HCT116 (cell line): ENCODE results near the gene MLC1. TPM values are rescaled to one million over a fixed set of nuclear protein-coding genes. Genes with fewer than 3 reads are reported as not detected.

ENCODE experiments used
- ATAC-seq: fragments of 200-7000 bp; cut with Tn5 transposase; 2 replicates; pipeline ENCODE4 v1.9.1; 2020; ENCODE audit warnings: mild to moderate bottlenecking, moderate library complexity
- BruUV-seq: library from RNA; stranded (reverse); fragments of 400-500 nt; replicated peaks from 2 replicates; lab custom pipeline; 2021; lab: Mats Ljungman, UMichigan
- CTCF ChIA-PET: fragments of 300-600 bp; sonication (Branson Sonifier 250); formaldehyde crosslinking; loops from one replicate; lab custom pipeline; 2021; ENCODE audit warnings: antibody characterized with exemption; lab: Charles Lee
- POLR2A ChIA-PET: fragments of 300-600, 350-600 bp; sonication (Branson Sonifier 250); formaldehyde crosslinking; loops from one replicate; lab custom pipeline; 2021; ENCODE audit warnings: antibody characterized with exemption; lab: Charles Lee
- RAD21 ChIA-PET, 2 experiments: fragments of 300-600 bp; sonication (Branson Sonifier 250); formaldehyde crosslinking; loops; one replicate each; lab custom pipeline; 2023; ENCODE audit warnings: low total read pairs in 2 of 2; ENCODE audit not compliant: uncharacterized antibody in 2 of 2, unreplicated experiment in 2 of 2, low non-redundant PET in 1 of 2; lab: Charles Lee
- DNase-seq: peaks from one replicate; pipeline ENCODE4 v3.0.0-alpha.2; 2010; ENCODE audit warnings: low read depth, low spot score
- H2AFZ ChIP-seq: fragments of 200-600 bp; shearing (Covaris generic), sonication (generic); 2 replicates; pipeline ENCODE4 v1.6.1; 2017; ENCODE audit warnings: low read depth, mixed run types, mixed read lengths, antibody characterized with exemption, low read length; ENCODE audit not compliant: poor library complexity, severe bottlenecking
- H3K27ac ChIP-seq: 2 replicates; pipeline ENCODE4 v1.5.1; 2012; ENCODE audit warnings: low read depth, low read length
- H3K27me3 ChIP-seq: fragments of 200-600 bp; sonication (generic); 2 replicates; pipeline ENCODE4 v1.6.1; 2016; ENCODE audit warnings: mixed run types, low read length, mixed read lengths; ENCODE audit not compliant: insufficient read depth
- H3K36me3 ChIP-seq, 2 experiments: fragments of 200-500 bp in 1 of 2; fragments of 200-600 bp in 1 of 2; sonication (Bioruptor generic) in 1 of 2; sonication (generic) in 1 of 2; 2 replicates each; pipeline versions ENCODE4 v1.5.1 to v1.6.1; 2014 to 2016; ENCODE audit warnings: low read length in 2 of 2, inconsistent platforms in 1 of 2, mixed read lengths in 1 of 2, mixed run types in 1 of 2; ENCODE audit not compliant: insufficient read depth in 2 of 2, control insufficient read depth in 1 of 2
- H3K4me1 ChIP-seq, 2 experiments: fragments of 200-600 bp in 1 of 2; sonication (generic) in 1 of 2; 2 replicates each; pipeline versions ENCODE4 v1.5.1 to v1.6.1; 2012 to 2017; ENCODE audit warnings: low read length in 2 of 2, inconsistent platforms in 1 of 2, mild to moderate bottlenecking in 1 of 2, mixed read lengths in 1 of 2, mixed run types in 1 of 2, moderate library complexity in 1 of 2; ENCODE audit not compliant: insufficient read depth in 2 of 2, control insufficient read depth in 1 of 2
- H3K4me2 ChIP-seq: fragments of 200-600 bp; sonication (generic); 2 replicates; pipeline ENCODE4 v1.6.1; 2017; ENCODE audit warnings: mixed run types, low read length, mixed read lengths
- H3K4me3 ChIP-seq, 2 experiments: fragments of 200-600 bp in 1 of 2; sonication (generic) in 1 of 2; replicated peaks in 1 of 2; 2 replicates each; pipeline ENCODE4 v1.5.1; 2011 to 2016; ENCODE audit warnings: low read length in 2 of 2, control low read depth in 1 of 2, low read depth in 1 of 2, mild to moderate bottlenecking in 1 of 2, mixed read lengths in 1 of 2, mixed run types in 1 of 2
- H3K79me2 ChIP-seq: fragments of 200-600 bp; sonication (generic); 2 replicates; pipeline ENCODE4 v1.6.1; 2017; ENCODE audit warnings: mild to moderate bottlenecking, mixed run types, low read length, moderate library complexity, mixed read lengths; ENCODE audit not compliant: insufficient read depth
- H3K9ac ChIP-seq: fragments of 200-600 bp; sonication (generic); 2 replicates; pipeline ENCODE4 v1.6.1; 2016; ENCODE audit warnings: low read length, mixed read lengths
- H3K9me2 ChIP-seq: fragments of 200-600 bp; sonication (generic), shearing (Covaris generic); 2 replicates; pipeline ENCODE4 v1.6.1; 2017; ENCODE audit warnings: mixed run types, mild to moderate bottlenecking, moderate library complexity; ENCODE audit not compliant: insufficient read depth
- H3K9me3 ChIP-seq, 2 experiments: fragments of 200-500 bp in 1 of 2; fragments of 200-600 bp in 1 of 2; sonication (Bioruptor generic) in 1 of 2; sonication (generic) in 1 of 2; 2 replicates each; pipeline ENCODE4 v1.6.1; 2014 to 2017; ENCODE audit warnings: low read length in 2 of 2, mixed read lengths in 2 of 2, inconsistent platforms in 1 of 2, low read depth in 1 of 2, mild to moderate bottlenecking in 1 of 2, mixed run types in 1 of 2, moderate library complexity in 1 of 2; ENCODE audit not compliant: control insufficient read depth in 1 of 2, insufficient read depth in 1 of 2
- H4K20me1 ChIP-seq: fragments of 200-600 bp; sonication (generic), shearing (Covaris generic); 2 replicates; pipeline ENCODE4 v1.6.1; 2017; ENCODE audit warnings: mixed run types, mild to moderate bottlenecking, moderate library complexity; ENCODE audit not compliant: insufficient read depth
- EGR1 ChIP-seq: IDR thresholded peaks from 2 replicates; pipeline ENCODE4 v1.6.1; 2012; ENCODE audit warnings: low read depth
- ELF1 ChIP-seq: IDR thresholded peaks from 2 replicates; pipeline ENCODE4 v1.6.1; 2012; ENCODE audit warnings: low read depth, borderline replicate concordance
- EZH2phosphoT487 ChIP-seq: fragments of 200-600 bp; IDR thresholded peaks from 2 replicates; pipeline ENCODE4 v1.6.1; 2018; ENCODE audit warnings: antibody characterized with exemption, borderline replicate concordance
- POLR2A ChIP-seq: IDR thresholded peaks from 2 replicates; pipeline ENCODE4 v1.7.0; 2011; ENCODE audit warnings: borderline replicate concordance; ENCODE audit not compliant: insufficient read depth, insufficient read length; ENCODE audit errors: extremely low read depth
- POLR2AphosphoS5 ChIP-seq: IDR thresholded peaks from 2 replicates; pipeline ENCODE4 v1.6.1; 2011; ENCODE audit warnings: mild to moderate bottlenecking, low read depth, low read length, moderate library complexity
- SIN3A ChIP-seq: IDR thresholded peaks from 2 replicates; pipeline ENCODE4 v1.6.1; 2012; ENCODE audit warnings: low read depth
- SRF ChIP-seq: IDR thresholded peaks from 2 replicates; pipeline ENCODE4 v1.6.1; 2012; ENCODE audit warnings: low read depth
- TCF7L2 ChIP-seq: IDR thresholded peaks from 2 replicates; pipeline ENCODE4 v1.7.0; 2011; ENCODE audit warnings: borderline replicate concordance, inconsistent platforms; ENCODE audit not compliant: insufficient read depth, insufficient read length; ENCODE audit errors: extremely low read depth
- YY1 ChIP-seq: IDR thresholded peaks from 2 replicates; pipeline ENCODE4 v1.6.1; 2011; ENCODE audit warnings: low read length, low read depth, moderate library complexity, mild to moderate bottlenecking; ENCODE audit not compliant: insufficient replicate concordance; ENCODE audit errors: extremely low read depth
- ZNF274 ChIP-seq: fragments of 200-500 bp; sonication (Bioruptor generic); IDR thresholded peaks from 2 replicates; pipeline ENCODE4 v1.6.1; 2014; ENCODE audit warnings: mild to moderate bottlenecking, low read depth, low read length, inconsistent platforms
- intact Hi-C: fragments of 100-400 bp; cut with micrococcal nuclease; formaldehyde crosslinking; loops from 2 replicates; pipeline ENCODE4 v1.10.0; 2022
- total RNA-seq: library from RNA; stranded (reverse); gene quantifications from one replicate; pipeline ENCODE4 v1.2.1, GENCODE V29; 2021; ENCODE audit not compliant: unreplicated experiment
- TF ChIP-seq, protein P1 (sequence below): IDR thresholded peaks from 2 replicates; pipeline ENCODE4 v1.6.1; 2011; ENCODE audit warnings: mild to moderate bottlenecking, low read length, moderate library complexity; ENCODE audit not compliant: insufficient replicate concordance; ENCODE audit errors: extremely low read depth
- TF ChIP-seq, protein P2 (sequence below): IDR thresholded peaks from 2 replicates; pipeline ENCODE4 v1.6.1; 2012

The MLC1 gene
- total RNA-seq, 1 experiment from 2014 or later: not detected

DNA sequence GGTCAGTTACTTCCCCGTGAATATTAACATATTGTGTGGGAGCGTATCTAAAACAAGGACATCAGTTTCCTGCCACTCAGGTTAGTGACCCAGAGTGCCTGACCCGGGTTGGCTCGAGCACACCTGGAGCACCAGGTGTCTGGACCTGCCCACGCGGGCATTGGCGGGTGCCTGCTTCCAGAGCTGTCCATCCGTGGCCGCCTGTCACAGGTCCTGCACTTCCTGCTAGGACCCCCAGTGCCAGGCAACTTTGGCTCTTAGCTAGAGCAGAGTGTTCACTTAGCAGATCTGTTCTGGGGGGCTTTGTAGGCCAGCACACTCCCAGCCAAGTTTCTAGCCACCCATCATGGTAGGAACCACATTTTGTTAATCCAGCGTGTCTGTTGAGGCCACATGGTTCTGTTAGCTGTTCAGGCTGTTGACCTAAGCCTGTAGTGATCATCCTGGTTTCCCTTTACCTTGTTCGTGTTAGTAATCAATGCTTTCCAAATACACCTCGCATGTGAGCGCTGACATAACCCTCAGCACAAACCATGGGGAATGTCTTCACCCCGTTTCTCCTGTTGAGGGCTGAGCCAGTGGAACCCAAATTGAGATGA is 34.0 kb upstream of the MLC1 start (continued):
- TF ChIP-seq, protein P1, sequence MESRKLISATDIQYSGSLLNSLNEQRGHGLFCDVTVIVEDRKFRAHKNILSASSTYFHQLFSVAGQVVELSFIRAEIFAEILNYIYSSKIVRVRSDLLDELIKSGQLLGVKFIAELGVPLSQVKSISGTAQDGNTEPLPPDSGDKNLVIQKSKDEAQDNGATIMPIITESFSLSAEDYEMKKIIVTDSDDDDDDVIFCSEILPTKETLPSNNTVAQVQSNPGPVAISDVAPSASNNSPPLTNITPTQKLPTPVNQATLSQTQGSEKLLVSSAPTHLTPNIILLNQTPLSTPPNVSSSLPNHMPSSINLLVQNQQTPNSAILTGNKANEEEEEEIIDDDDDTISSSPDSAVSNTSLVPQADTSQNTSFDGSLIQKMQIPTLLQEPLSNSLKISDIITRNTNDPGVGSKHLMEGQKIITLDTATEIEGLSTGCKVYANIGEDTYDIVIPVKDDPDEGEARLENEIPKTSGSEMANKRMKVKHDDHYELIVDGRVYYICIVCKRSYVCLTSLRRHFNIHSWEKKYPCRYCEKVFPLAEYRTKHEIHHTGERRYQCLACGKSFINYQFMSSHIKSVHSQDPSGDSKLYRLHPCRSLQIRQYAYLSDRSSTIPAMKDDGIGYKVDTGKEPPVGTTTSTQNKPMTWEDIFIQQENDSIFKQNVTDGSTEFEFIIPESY: no peak
- no peak for TF ChIP-seq EGR1
- TF ChIP-seq POLR2A: no peak
- TF ChIP-seq SIN3A: no peak
- no peak for TF ChIP-seq TCF7L2
- no peak for TF ChIP-seq SRF
- TF ChIP-seq ZNF274: no peak
- no peak for TF ChIP-seq EZH2phosphoT487
- TF ChIP-seq YY1: no peak
- no peak for TF ChIP-seq ELF1
- TF ChIP-seq POLR2AphosphoS5: no peak
- TF ChIP-seq, protein P2, sequence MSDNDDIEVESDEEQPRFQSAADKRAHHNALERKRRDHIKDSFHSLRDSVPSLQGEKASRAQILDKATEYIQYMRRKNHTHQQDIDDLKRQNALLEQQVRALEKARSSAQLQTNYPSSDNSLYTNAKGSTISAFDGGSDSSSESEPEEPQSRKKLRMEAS: no peak

DNA sequence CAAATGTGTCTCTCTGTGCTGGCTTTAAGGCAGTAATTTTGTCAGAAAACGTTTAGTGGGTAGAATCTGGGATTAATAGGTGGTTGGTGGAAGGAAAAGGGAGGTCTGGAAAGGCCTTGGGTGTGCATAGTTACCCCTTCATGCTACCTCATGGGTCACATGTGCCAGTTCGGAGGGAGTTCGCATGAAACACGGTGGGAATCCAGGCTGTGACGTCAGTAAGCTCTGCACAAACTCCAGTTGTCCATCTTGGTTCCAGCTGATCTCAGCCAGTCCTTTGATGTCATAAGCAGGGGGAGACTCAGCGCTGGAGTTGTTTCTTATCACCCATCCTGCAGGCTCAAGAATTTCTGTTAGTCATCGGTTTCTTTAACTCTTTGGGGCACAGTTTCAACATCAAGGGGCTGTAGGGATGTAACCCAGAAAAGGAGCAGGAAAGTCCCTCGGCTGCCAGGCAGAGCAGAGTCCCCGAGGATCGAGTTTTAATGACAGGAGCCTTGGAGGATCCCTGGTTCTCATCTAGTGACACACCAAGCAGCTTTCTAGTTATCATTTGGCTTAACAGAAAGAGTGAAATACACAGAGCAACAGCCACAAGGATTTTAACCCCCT is 33.4 kb upstream of the MLC1 start:
- no peaks in the 10 kb centered on the region for H3K27me3 ChIP-seq
- RAD21 ChIA-PET: no interaction called here
- BruUV-seq: no TSS peak

More for the DNA sequence above, 33.4 kb upstream of the MLC1 start:
- intact Hi-C loops: no loop called here
- ATAC-seq: no peak
- Histone ChIP-seq H3K79me2 (no peaks in the 10 kb centered on the region), H4K20me1 (no peaks in the 10 kb centered on the region), H3K36me3 (no peaks in the 10 kb centered on the region), H3K27ac (no peak overlapping the region), H3K9me2 (no peaks in the 10 kb centered on the region), H2AFZ (no peak overlapping the region), H3K9me3 (peaks cover 4 to 8% of the 10 kb centered on the region in 2 experiments; a peak in 2 of 4 replicates), H3K4me2 (no peak overlapping the region), H3K4me3 (no peak overlapping the region), H3K9ac (no peak overlapping the region), H3K4me1 (peaks cover 2 to 7% of the 10 kb centered on the region in 2 experiments; a peak in 1 of 4 replicates)
- ChIA-PET CTCF (no interaction called here), POLR2A (no interaction called here)
- no peak for TF ChIP-seq YY1
- peak; percentile 72 for TF ChIP-seq TCF7L2
- no peak for DNase-seq
